Neural progenitor cell (in vitro differentiated cells): ENCODE data around the gene RASD1.

Source experiments
- EZH2 ChIP-seq: fragments of 200-600 bp; sonication (generic); IDR thresholded peaks from 2 replicates; pipeline ENCODE4 v1.6.1; 2017; ENCODE audit warnings: antibody characterized with exemption, mild to moderate bottlenecking, moderate library complexity
- EZH2phosphoT487 ChIP-seq: fragments of 200-600 bp; sonication (generic); IDR thresholded peaks from 2 replicates; pipeline ENCODE4 v1.6.1; 2017; ENCODE audit warnings: antibody characterized with exemption
- TF ChIP-seq, protein P1 (sequence below): fragments of 200-600 bp; sonication (generic); IDR thresholded peaks from 2 replicates; pipeline ENCODE4 v1.5.1; 2017; ENCODE audit warnings: antibody characterized with exemption, mild to moderate bottlenecking

DNA sequence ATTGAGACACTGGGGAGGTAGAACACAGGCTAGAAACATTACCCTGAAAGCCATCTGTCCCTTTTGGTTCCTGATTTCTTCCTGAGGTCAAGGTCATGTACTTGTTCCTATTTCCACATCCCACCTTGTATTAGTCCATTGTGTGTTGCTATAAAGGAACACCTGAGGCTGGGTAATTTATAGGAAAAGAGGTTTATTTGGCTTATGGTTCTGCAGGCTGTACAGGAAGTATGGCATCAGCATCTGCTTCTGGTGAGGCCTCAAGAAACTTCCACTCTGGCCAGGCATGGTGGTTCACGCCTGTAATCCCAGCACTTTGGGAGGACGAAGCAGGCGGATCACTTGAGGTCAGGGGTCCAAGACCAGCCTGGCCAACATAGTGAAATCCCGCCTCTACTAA is 26.8 kb downstream of the RASD1 start:
- TF ChIP-seq EZH2 (no peak), EZH2phosphoT487 (no peak)
- TF ChIP-seq, protein P1, sequence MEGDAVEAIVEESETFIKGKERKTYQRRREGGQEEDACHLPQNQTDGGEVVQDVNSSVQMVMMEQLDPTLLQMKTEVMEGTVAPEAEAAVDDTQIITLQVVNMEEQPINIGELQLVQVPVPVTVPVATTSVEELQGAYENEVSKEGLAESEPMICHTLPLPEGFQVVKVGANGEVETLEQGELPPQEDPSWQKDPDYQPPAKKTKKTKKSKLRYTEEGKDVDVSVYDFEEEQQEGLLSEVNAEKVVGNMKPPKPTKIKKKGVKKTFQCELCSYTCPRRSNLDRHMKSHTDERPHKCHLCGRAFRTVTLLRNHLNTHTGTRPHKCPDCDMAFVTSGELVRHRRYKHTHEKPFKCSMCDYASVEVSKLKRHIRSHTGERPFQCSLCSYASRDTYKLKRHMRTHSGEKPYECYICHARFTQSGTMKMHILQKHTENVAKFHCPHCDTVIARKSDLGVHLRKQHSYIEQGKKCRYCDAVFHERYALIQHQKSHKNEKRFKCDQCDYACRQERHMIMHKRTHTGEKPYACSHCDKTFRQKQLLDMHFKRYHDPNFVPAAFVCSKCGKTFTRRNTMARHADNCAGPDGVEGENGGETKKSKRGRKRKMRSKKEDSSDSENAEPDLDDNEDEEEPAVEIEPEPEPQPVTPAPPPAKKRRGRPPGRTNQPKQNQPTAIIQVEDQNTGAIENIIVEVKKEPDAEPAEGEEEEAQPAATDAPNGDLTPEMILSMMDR: no peak
